K562 (cell line): ENCODE results near the gene MKRN2OS.

Experiments
- CBFB ChIP-seq: sonication (generic); formaldehyde crosslinking; IDR thresholded peaks from 2 replicates; pipeline ENCODE4 v1.4.0; 2020; ENCODE audit warnings: mild to moderate bottlenecking, missing genetic modification reagents
- CBX2 ChIP-seq: fragments of 200-600 bp; sonication (generic); IDR thresholded peaks from one replicate; pipeline ENCODE4 v1.6.1; 2012; ENCODE audit warnings: mild to moderate bottlenecking, low read length, inconsistent platforms; ENCODE audit not compliant: insufficient read depth, poor library complexity, severe bottlenecking
- CTCF ChIP-seq, 3 experiments: IDR thresholded peaks in 2 of 3; conservative IDR thresholded peaks in 1 of 3; 2 replicates each; pipeline ENCODE4 v1.5.1; 2011 to 2012; ENCODE audit warnings: low read length in 3 of 3, mild to moderate bottlenecking in 3 of 3, control low read depth in 2 of 3, improper control_type of control experiment in 1 of 3, inconsistent platforms in 1 of 3, low read depth in 1 of 3, mixed read lengths in 1 of 3, moderate library complexity in 1 of 3; ENCODE audit not compliant: insufficient read depth in 2 of 3
- E2F1 ChIP-seq: sonication (generic); formaldehyde crosslinking; IDR thresholded peaks from 2 replicates; pipeline ENCODE4 v1.8.1; 2023; ENCODE audit warnings: mild to moderate bottlenecking, missing genetic modification reagents, moderate library complexity
- JUN ChIP-seq, 2 experiments: sonication (generic) in 1 of 2; formaldehyde crosslinking in 1 of 2; IDR thresholded peaks; 2 replicates each; pipeline versions ENCODE4 v1.6.1 to v1.8.0; 2012 to 2022; ENCODE audit warnings: borderline replicate concordance in 2 of 2, mild to moderate bottlenecking in 2 of 2, improper control_type of control experiment in 1 of 2, low read depth in 1 of 2, low read length in 1 of 2, missing genetic modification reagents in 1 of 2
- POLR2A ChIP-seq: fragments of 450-650 bp; conservative IDR thresholded peaks from 2 replicates; pipeline ENCODE4 v1.6.1; 2016
- SMARCE1 ChIP-seq: fragments of 450-650 bp; IDR thresholded peaks from 2 replicates; pipeline ENCODE4 v1.7.1; 2016; ENCODE audit warnings: mild to moderate bottlenecking
- SMC3 ChIP-seq: conservative IDR thresholded peaks from 2 replicates; pipeline ENCODE4 v1.6.1; 2011; ENCODE audit warnings: low read depth, low read length, improper control_type of control experiment; ENCODE audit not compliant: insufficient read depth
- SOX6 ChIP-seq: fragments of 450-650 bp; IDR thresholded peaks from 2 replicates; pipeline ENCODE4 v1.6.1; 2014; ENCODE audit warnings: mild to moderate bottlenecking
- STAT5B ChIP-seq: fragments of 250-450 bp; sonication (Bioruptor Pico); IDR thresholded peaks from 2 replicates; pipeline ENCODE4 v1.8.0; 2021; ENCODE audit warnings: mild to moderate bottlenecking, inconsistent platforms
- ZNF717 ChIP-seq: fragments of 250-450 bp; sonication (Bioruptor Pico); IDR thresholded peaks from 2 replicates; pipeline ENCODE4 v1.5.0; 2021
- ZNF79 ChIP-seq: fragments of 250-450 bp; sonication (Bioruptor Pico); IDR thresholded peaks from 2 replicates; pipeline ENCODE4 v1.4.0; 2020; ENCODE audit warnings: low read depth, mild to moderate bottlenecking, moderate library complexity
- TF ChIP-seq, protein P1 (sequence below): sonication (generic); formaldehyde crosslinking; IDR thresholded peaks from 2 replicates; pipeline ENCODE4 v1.8.0; 2022; ENCODE audit warnings: mild to moderate bottlenecking, low read depth, missing genetic modification reagents

DNA sequence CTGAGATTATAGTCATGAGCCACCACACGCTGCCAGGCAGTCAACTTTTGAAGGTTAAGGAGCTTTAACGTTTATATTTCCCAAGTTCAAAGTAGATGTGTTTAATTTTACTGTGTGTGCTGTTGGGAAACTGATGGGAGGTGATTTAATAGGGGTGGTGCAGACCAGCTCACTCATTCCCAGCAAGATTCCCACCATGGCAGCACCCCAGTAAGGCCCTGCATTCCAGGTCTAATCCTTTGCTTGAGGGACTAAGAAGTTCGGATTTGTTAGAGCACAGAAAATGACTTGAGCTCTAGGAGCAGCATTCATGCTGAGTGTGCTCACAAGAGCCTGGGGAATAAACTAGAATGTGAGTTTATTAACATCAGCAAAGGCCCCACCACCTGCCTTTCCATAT, 35.8 kb downstream of the MKRN2OS start:
- TF ChIP-seq ZNF79 (CRISPR knock-in tag) (no peak), POLR2A (no peak), SOX6 (no peak), CTCF (IDR thresholded peaks at IDR 0.05 in 2 of 3, conservative IDR thresholded peaks at IDR 0.05 in 1 of 3; ENCODE audit: insufficient read depth in 2 of 3, low read depth in 1 of 3, low read length in 3 of 3) (no peak), ZNF717 (CRISPR knock-in tag) (no peak), CBX2 (no peak), SMC3 (no peak), E2F1 (CRISPR knock-in tag) (no peak), CBFB (CRISPR knock-in tag) (no peak), STAT5B (no peak), JUN (IDR thresholded peaks at IDR 0.05; ENCODE audit: borderline replicate concordance, low read depth, low read length) (no peak), JUN (CRISPR knock-in tag; IDR thresholded peaks at IDR 0.05; ENCODE audit: borderline replicate concordance) (no peak), SMARCE1 (no peak)
- TF ChIP-seq, protein P1, sequence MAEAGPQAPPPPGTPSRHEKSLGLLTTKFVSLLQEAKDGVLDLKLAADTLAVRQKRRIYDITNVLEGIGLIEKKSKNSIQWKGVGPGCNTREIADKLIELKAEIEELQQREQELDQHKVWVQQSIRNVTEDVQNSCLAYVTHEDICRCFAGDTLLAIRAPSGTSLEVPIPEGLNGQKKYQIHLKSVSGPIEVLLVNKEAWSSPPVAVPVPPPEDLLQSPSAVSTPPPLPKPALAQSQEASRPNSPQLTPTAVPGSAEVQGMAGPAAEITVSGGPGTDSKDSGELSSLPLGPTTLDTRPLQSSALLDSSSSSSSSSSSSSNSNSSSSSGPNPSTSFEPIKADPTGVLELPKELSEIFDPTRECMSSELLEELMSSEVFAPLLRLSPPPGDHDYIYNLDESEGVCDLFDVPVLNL, result no peak
